ENCODE data around the gene SETD6.

- TF ChIP-seq CTCF (conservative IDR thresholded peaks at IDR 0.05; ENCODE audit: low read depth in 2 of 2): no peak
- no peak for TF ChIP-seq EZH2 (IDR thresholded peaks at IDR 0.05; ENCODE audit: low read depth, unreplicated experiment)
- TF ChIP-seq JUNB (IDR thresholded peaks at IDR 0.05; ENCODE audit: unreplicated experiment): no peak
- no peak for TF ChIP-seq REST (IDR thresholded peaks at IDR 0.05; ENCODE audit: unreplicated experiment)
- TF ChIP-seq CREB1 (CRISPR knock-in tag; IDR thresholded peaks at IDR 0.05; ENCODE audit: low read depth): no peak
- TF ChIP-seq POLR2AphosphoS5 (IDR thresholded peaks at IDR 0.05; ENCODE audit: low read depth): no peak
- TF ChIP-seq, protein P1, sequence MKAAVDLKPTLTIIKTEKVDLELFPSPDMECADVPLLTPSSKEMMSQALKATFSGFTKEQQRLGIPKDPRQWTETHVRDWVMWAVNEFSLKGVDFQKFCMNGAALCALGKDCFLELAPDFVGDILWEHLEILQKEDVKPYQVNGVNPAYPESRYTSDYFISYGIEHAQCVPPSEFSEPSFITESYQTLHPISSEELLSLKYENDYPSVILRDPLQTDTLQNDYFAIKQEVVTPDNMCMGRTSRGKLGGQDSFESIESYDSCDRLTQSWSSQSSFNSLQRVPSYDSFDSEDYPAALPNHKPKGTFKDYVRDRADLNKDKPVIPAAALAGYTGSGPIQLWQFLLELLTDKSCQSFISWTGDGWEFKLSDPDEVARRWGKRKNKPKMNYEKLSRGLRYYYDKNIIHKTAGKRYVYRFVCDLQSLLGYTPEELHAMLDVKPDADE (IDR thresholded peaks at IDR 0.05): no peak
- no peak for TF ChIP-seq EZH2phosphoT487 (IDR thresholded peaks at IDR 0.05; ENCODE audit: unreplicated experiment)
- no peak for TF ChIP-seq STAT1 (IDR thresholded peaks at IDR 0.05; ENCODE audit: unreplicated experiment)
- TF ChIP-seq ZNF114 (CRISPR knock-in tag; IDR thresholded peaks at IDR 0.05): no peak
- TF ChIP-seq NANOG (IDR thresholded peaks at IDR 0.05; ENCODE audit: borderline replicate concordance): no peak
- no peak for TF ChIP-seq ZNF331 (CRISPR knock-in tag; IDR thresholded peaks at IDR 0.05; ENCODE audit: low read depth)
- TF ChIP-seq, protein P2, sequence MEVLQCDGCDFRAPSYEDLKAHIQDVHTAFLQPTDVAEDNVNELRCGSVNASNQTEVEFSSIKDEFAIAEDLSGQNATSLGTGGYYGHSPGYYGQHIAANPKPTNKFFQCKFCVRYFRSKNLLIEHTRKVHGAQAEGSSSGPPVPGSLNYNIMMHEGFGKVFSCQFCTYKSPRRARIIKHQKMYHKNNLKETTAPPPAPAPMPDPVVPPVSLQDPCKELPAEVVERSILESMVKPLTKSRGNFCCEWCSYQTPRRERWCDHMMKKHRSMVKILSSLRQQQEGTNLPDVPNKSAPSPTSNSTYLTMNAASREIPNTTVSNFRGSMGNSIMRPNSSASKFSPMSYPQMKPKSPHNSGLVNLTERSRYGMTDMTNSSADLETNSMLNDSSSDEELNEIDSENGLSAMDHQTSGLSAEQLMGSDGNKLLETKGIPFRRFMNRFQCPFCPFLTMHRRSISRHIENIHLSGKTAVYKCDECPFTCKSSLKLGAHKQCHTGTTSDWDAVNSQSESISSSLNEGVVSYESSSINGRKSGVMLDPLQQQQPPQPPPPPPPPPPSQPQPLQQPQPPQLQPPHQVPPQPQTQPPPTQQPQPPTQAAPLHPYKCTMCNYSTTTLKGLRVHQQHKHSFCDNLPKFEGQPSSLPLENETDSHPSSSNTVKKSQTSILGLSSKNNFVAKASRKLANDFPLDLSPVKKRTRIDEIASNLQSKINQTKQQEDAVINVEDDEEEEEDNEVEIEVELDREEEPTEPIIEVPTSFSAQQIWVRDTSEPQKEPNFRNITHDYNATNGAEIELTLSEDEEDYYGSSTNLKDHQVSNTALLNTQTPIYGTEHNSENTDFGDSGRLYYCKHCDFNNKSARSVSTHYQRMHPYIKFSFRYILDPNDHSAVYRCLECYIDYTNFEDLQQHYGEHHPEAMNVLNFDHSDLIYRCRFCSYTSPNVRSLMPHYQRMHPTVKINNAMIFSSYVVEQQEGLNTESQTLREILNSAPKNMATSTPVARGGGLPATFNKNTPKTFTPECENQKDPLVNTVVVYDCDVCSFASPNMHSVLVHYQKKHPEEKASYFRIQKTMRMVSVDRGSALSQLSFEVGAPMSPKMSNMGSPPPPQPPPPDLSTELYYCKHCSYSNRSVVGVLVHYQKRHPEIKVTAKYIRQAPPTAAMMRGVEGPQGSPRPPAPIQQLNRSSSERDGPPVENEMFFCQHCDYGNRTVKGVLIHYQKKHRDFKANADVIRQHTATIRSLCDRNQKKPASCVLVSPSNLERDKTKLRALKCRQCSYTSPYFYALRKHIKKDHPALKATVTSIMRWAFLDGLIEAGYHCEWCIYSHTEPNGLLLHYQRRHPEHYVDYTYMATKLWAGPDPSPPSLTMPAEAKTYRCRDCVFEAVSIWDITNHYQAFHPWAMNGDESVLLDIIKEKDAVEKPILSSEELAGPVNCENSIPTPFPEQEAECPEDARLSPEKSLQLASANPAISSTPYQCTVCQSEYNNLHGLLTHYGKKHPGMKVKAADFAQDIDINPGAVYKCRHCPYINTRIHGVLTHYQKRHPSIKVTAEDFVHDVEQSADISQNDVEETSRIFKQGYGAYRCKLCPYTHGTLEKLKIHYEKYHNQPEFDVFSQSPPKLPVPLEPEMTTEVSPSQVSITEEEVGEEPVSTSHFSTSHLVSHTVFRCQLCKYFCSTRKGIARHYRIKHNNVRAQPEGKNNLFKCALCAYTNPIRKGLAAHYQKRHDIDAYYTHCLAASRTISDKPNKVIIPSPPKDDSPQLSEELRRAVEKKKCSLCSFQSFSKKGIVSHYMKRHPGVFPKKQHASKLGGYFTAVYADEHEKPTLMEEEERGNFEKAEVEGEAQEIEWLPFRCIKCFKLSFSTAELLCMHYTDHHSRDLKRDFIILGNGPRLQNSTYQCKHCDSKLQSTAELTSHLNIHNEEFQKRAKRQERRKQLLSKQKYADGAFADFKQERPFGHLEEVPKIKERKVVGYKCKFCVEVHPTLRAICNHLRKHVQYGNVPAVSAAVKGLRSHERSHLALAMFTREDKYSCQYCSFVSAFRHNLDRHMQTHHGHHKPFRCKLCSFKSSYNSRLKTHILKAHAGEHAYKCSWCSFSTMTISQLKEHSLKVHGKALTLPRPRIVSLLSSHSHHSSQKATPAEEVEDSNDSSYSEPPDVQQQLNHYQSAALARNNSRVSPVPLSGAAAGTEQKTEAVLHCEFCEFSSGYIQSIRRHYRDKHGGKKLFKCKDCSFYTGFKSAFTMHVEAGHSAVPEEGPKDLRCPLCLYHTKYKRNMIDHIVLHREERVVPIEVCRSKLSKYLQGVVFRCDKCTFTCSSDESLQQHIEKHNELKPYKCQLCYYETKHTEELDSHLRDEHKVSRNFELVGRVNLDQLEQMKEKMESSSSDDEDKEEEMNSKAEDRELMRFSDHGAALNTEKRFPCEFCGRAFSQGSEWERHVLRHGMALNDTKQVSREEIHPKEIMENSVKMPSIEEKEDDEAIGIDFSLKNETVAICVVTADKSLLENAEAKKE (CRISPR knock-in tag; IDR thresholded peaks at IDR 0.05): no peak
Measured at GRCh38 chr16:58503863-58504688, 11.2 kb upstream of the SETD6 start.

Measured in GM23338 (cell line).